ENCODE data around the gene PDGFC.

PDGFC gene

DNA sequence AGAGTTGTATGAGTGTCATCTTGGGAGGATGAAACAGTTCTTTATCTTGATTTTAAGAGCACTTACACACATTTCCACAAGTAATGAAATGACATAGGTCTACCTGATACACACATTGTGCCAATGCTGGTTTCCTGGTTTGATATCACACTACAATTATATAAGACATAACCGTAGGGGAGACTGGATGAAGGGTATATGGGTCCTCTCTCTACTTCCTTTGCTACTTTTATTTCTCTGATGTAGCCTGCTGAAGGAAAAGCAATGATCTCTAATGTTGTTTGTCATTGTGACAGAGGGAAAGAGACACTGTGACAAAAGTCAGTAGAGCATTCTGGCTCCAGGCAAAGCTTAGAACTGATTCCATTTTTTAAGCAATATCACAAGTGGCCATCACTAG is 238.0 kb downstream of the PDGFC start:
- DNase-seq: no peak

DNA sequence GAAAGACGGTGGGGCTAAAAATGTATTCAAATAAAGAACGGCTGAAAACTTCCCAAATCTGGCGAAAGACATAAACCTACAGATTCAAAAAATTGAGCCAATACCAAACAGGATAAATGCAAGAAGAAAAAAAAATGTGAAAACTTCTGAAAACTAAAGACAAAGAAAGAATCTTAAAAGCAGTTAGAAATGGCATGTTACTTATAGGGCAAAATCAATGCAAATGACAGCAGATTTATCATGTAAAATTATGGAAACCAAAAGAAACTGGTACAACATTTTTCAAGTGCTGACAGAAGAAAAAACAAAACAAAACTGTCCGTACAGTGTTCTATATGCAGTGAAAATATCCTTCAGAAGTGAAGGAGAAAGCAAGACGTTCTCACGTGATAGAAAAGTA is 239.0 kb downstream of the PDGFC start:
- peak in 1 of 2 experiments; percentile 14 for DNase-seq

DNA sequence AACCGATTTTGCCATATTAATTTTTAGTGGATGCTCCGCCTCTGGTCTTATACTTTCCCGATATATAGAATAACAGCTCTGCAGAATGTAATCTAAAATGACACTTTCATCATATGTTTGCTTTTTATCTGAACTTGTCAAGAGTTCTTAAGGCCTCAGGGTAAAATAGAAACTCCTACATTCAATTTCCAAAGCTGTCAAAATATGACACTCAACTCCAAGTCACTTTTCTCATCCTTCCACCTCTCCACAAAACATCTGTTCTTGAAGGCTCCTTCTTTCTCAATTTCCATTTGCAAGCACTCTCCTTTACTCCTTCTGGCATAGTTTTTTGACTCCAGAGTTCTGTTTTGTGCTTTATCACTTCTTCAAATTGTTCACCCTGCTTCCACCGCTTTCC is 242.2 kb downstream of the PDGFC start:
- no peak for DNase-seq

DNA sequence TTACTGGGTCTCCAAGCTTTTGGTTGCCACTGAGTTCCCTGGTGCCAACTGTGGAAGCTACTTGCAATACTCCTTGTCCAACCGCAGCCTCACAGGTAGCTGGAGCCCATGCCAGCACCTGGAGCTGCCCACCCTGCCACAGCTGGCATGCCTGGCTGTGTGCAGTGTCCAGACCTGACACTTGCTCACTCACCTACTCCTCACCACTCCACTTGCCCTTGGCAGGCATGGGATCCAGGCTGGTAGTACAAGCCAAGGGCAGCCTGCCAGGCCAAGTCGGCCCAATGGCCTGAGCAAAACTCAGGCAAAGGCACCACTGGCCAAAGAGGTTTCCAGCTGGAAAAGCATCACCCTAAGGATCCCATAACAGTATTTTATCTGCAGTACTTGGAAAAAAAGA is 246.3 kb downstream of the PDGFC start:
- no peak for DNase-seq

DNA sequence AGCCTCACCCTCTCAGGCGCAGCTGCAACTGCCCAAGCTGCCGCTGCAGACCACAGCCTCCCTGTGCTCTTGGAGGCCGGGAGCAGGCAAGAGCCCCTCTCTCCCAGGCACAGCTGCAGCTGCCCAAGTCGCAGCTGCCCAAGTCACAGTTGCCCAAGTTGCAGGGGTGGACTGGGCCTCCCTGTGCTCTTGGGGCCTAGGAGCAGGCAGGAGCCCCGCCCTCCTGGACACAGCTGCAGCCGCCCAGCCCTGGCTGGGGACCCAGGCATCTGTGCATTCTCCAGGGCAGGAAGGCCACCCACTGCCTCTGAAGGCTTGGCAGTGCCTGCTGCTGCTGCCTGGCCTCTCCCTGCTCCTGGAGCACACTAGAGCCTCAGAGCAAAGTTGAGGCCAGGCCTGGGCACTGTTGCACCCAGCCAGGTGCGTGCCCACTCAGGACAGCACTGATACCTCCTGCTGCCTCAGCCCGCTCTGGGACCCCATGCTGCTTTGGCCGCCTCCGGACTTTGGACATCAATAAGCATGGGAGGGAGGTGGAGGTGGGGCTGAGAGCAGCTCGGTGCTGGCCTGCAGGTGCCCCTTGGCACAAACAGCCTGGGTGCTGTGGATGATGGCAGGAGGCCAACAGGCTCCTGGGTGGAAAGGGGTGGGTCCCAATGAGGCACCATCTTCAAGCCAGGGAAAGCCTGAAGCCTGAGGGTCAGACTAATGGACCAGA is 247.5 kb downstream of the PDGFC start:
- DNase-seq: no peak

DNA sequence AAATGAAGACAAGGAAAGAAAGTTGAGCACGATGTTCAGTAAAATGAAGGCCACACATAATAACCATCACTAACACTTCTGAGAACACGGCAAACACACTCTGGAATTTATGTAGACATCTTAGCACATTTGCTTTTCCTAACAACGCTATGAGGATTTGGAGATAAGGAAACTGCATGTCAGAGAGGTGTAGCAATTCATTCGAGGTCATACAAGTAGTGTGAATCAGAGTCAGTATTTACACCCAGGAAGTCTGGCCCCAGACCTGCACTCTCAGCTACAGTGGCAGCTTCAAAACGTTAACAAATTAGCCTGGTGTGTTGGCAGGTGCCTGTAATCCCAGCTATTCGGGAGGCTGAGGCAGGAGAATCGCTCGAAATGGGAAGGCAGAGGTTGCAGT is 253.4 kb downstream of the PDGFC start:
- no peak for DNase-seq

DNA sequence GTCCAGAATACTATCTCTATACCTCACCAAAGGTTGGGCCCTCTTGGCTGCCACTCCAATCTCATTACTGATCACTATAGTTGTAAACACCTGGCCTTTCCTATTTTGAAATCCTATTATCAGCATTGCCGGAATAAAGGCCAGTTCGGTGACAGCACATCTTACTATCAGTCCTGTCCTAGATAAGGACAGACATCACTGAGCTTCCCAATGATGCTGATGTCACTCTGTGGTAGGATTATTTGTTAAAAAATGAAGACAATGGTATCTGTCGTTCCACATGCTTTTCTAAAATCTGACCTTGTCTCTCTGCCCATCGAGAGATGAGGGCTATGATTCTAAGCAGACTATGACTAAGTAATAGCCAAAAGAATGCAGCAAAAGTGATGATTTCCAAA is 260.4 kb downstream of the PDGFC start:
- no peak for DNase-seq

Measured in SW 1271 (cell line).